ENCODE results near the gene SLC35E1.

SLC35E1 gene

GRCh38 chr19:16520986-16521624, 51.1 kb downstream of the SLC35E1 start:
- Histone ChIP-seq H3K9me3 (ENCODE audit: severe bottlenecking) (no peaks in the 10 kb centered on the region), H3K4me3 (ENCODE audit: low read depth, low read length) (no peak overlapping the region), H3K27ac (no peak overlapping the region), H3K36me3 (peaks cover 89% of the 10 kb centered on the region), H3K27me3 (ENCODE audit: insufficient read depth, low read depth, severe bottlenecking) (no peaks in the 10 kb centered on the region)
- no peak for TF ChIP-seq CTCF (IDR thresholded peaks at IDR 0.05; ENCODE audit: low read depth, low read length)
- no peak for DNase-seq

GRCh38 chr19:16520074-16520973, 51.9 kb downstream of the SLC35E1 start:
- no peak overlapping the region for H3K4me3 ChIP-seq (ENCODE audit: low read depth, low read length)
- H3K27ac ChIP-seq = no peak overlapping the region
- H3K9me3 ChIP-seq (ENCODE audit: severe bottlenecking) = no peaks in the 10 kb centered on the region
- H3K27me3 ChIP-seq (ENCODE audit: insufficient read depth, low read depth, severe bottlenecking) = no peaks in the 10 kb centered on the region
- no peak for TF ChIP-seq CTCF (IDR thresholded peaks at IDR 0.05; ENCODE audit: low read depth, low read length)
- peaks cover 86% of the 10 kb centered on the region for H3K36me3 ChIP-seq
- DNase-seq = no peak

- TF ChIP-seq CTCF (IDR thresholded peaks at IDR 0.05; ENCODE audit: low read depth, low read length) = no peak
- DNase-seq = no peak
- Histone ChIP-seq H3K36me3 (peaks cover 81% of the 10 kb centered on the region), H3K27ac (no peak overlapping the region), H3K9me3 (ENCODE audit: severe bottlenecking) (no peaks in the 10 kb centered on the region), H3K27me3 (ENCODE audit: insufficient read depth, low read depth, severe bottlenecking) (no peaks in the 10 kb centered on the region), H3K4me3 (ENCODE audit: low read depth, low read length) (no peak overlapping the region)
Observed at GRCh38 chr19:16519230-16519687, 53.0 kb downstream of the SLC35E1 start.

- H3K27ac ChIP-seq = no peak overlapping the region
- H3K4me3 ChIP-seq (ENCODE audit: low read depth, low read length) = no peak overlapping the region
- H3K27me3 ChIP-seq (ENCODE audit: insufficient read depth, low read depth, severe bottlenecking) = no peaks in the 10 kb centered on the region
- DNase-seq = no peak
- peak; percentile 41 for TF ChIP-seq CTCF (IDR thresholded peaks at IDR 0.05; ENCODE audit: low read depth, low read length)
- peaks cover 77% of the 10 kb centered on the region for H3K36me3 ChIP-seq
- H3K9me3 ChIP-seq (ENCODE audit: severe bottlenecking) = no peaks in the 10 kb centered on the region
Observed at GRCh38 chr19:16518483-16519229, 53.6 kb downstream of the SLC35E1 start.

GRCh38 chr19:16518061-16518460, 54.2 kb downstream of the SLC35E1 start:
- no peak for DNase-seq
- Histone ChIP-seq H3K4me3 (ENCODE audit: low read depth, low read length) (no peak overlapping the region), H3K36me3 (peaks cover 75% of the 10 kb centered on the region), H3K27ac (no peak overlapping the region), H3K9me3 (ENCODE audit: severe bottlenecking) (no peaks in the 10 kb centered on the region), H3K27me3 (ENCODE audit: insufficient read depth, low read depth, severe bottlenecking) (no peaks in the 10 kb centered on the region)
- TF ChIP-seq CTCF (IDR thresholded peaks at IDR 0.05; ENCODE audit: low read depth, low read length) = no peak
